Vagina (tissue), 2 donors: ENCODE data around the gene C19orf53. TPM values are rescaled to one million over a fixed set of nuclear protein-coding genes. Genes with fewer than 3 reads are reported as not detected.

Experiments
- DNase-seq, 2 donors: peaks; one replicate each; pipeline ENCODE4 v3.0.0-alpha.2; 2017; ENCODE audit errors: extremely low spot score in 2 of 2
- H3K27ac ChIP-seq: fragments of 200-600 bp; sonication (generic); one replicate; pipeline ENCODE4 v1.5.1; 2019
- H3K27me3 ChIP-seq: fragments of 200-600 bp; sonication (generic); one replicate; pipeline ENCODE4 v1.5.1; 2019
- H3K36me3 ChIP-seq, 2 donors: fragments of 200-600 bp; sonication (generic); one replicate each; pipeline ENCODE4 v1.5.1; 2017 to 2019
- H3K4me1 ChIP-seq: fragments of 200-600 bp; sonication (generic); one replicate; pipeline ENCODE4 v1.5.1; 2019
- H3K4me3 ChIP-seq, 2 donors: fragments of 200-600 bp; sonication (generic); 1 replicate in 1 of 2; 2 replicates in 1 of 2; pipeline ENCODE4 v1.5.1; 2016 to 2019
- H3K9me3 ChIP-seq: fragments of 200-600 bp; sonication (generic); one replicate; pipeline ENCODE4 v1.5.1; 2019
- POLR2A ChIP-seq, 2 donors: fragments of 450-650 bp; IDR thresholded peaks; one replicate each; pipeline ENCODE4 v1.6.1; 2017; ENCODE audit warnings: antibody characterized with exemption in 2 of 2, mild to moderate bottlenecking in 2 of 2, moderate library complexity in 2 of 2
- POLR2AphosphoS5 ChIP-seq, 2 donors: sonication (generic); formaldehyde crosslinking; IDR thresholded peaks; one replicate each; pipeline ENCODE4 v1.9.0; 2017; ENCODE audit warnings: antibody characterized with exemption in 2 of 2, mild to moderate bottlenecking in 2 of 2, low read depth in 1 of 2; ENCODE audit not compliant: insufficient read depth in 1 of 2
- intact Hi-C: fragments of 100-400 bp; cut with DNase I; formaldehyde crosslinking; loops from one replicate; pipeline ENCODE4 v1.15.1; 2023
- total RNA-seq: library from RNA; depleted of rRNA; stranded (reverse); fragments of >200 nt; gene quantifications from one replicate; pipeline ENCODE4 v1.2.3, GENCODE V29; 2016
- TF ChIP-seq, protein P1 (sequence below), 3 experiments: fragments of 450-650 bp in 2 of 3; fragments of 200-600 bp in 1 of 3; sonication (generic) in 1 of 3; IDR thresholded peaks; one replicate each; pipeline ENCODE4 v1.5.1; 2017 to 2019; ENCODE audit warnings: antibody characterized with exemption in 3 of 3, mild to moderate bottlenecking in 2 of 3, moderate library complexity in 2 of 3

Gene C19orf53
- total RNA-seq, 1 donor from 2014 or later: 189 TPM

DNA sequence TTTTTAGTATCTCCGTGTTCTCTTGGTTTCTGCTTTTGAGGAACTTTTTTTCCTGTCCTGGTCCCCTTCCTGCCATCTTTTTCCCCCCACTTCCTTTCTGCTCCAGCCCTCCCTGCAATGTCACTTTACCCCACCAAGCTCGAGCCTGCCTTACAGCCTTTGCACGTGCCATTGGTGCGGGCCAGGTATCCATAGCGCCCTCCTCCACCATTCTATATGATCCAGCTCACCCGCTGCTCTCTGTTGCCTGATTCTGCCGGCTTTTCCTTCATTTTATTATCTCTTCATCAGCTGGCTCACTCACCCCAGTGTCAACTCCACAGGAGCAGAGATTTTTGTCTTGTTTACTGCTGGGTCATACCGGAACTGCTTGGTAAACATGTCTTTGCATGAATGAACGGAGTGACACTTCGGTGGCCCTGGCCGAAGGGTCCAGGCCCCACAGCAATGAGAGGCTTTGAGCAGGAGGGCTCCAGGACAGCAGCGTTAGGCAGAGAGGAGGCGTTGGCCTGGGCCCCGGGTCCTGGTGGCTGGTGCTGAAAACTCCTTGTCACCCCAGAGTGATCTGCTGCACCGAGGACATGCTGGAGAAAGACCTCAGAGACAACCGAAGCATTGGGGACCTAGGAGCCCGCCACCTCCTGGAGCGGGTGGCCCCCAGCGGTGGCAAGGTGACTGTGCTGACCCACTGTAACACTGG lies 8.7 kb upstream of the C19orf53 start:
- no peak for DNase-seq
- Histone ChIP-seq H3K4me1 (peaks cover 30% of the 10 kb centered on the region), H3K27ac (peak overlapping the region; percentile 73), H3K9me3 (no peaks in the 10 kb centered on the region), H3K36me3 (peaks cover 0 to 49% of the 10 kb centered on the region in 2 donors), H3K27me3 (no peaks in the 10 kb centered on the region), H3K4me3 (peak overlapping the region; percentile 71 to 80)
- intact Hi-C loops: no loop called here
- TF ChIP-seq POLR2AphosphoS5 (IDR thresholded peaks at IDR 0.05; ENCODE audit: insufficient read depth in 1 of 2, low read depth in 1 of 2): no peak
- no peak for TF ChIP-seq POLR2A (IDR thresholded peaks at IDR 0.05)
- TF ChIP-seq, protein P1, sequence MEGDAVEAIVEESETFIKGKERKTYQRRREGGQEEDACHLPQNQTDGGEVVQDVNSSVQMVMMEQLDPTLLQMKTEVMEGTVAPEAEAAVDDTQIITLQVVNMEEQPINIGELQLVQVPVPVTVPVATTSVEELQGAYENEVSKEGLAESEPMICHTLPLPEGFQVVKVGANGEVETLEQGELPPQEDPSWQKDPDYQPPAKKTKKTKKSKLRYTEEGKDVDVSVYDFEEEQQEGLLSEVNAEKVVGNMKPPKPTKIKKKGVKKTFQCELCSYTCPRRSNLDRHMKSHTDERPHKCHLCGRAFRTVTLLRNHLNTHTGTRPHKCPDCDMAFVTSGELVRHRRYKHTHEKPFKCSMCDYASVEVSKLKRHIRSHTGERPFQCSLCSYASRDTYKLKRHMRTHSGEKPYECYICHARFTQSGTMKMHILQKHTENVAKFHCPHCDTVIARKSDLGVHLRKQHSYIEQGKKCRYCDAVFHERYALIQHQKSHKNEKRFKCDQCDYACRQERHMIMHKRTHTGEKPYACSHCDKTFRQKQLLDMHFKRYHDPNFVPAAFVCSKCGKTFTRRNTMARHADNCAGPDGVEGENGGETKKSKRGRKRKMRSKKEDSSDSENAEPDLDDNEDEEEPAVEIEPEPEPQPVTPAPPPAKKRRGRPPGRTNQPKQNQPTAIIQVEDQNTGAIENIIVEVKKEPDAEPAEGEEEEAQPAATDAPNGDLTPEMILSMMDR (IDR thresholded peaks at IDR 0.05): no peak

DNA sequence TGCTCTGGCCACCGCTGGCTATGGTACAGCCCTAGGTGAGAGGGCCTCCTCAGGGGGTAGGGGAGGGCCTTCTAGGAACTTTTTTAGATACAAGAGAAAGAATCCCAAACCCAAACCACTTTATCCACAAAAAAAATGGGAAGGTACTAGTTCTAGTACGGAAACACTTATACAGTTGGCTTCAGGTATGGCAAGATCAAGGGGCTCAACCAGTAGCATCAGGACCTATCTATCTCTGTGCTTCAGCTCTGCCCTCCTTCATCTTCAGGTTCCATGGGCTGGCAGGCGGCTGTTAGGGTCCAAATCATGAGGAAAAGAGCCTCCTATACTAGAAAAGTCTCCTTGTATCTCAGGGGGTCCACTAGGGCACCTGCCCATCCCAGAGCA lies 8.2 kb upstream of the C19orf53 start:
- Histone ChIP-seq H3K9me3 (no peaks in the 10 kb centered on the region), H3K27me3 (no peaks in the 10 kb centered on the region), H3K4me3 (no peak overlapping the region), H3K4me1 (peaks cover 30% of the 10 kb centered on the region), H3K27ac (no peak overlapping the region), H3K36me3 (peaks cover 0 to 50% of the 10 kb centered on the region in 2 donors)
- intact Hi-C loops: no loop called here
- TF ChIP-seq POLR2A (IDR thresholded peaks at IDR 0.05) (no peak), POLR2AphosphoS5 (IDR thresholded peaks at IDR 0.05; ENCODE audit: insufficient read depth in 1 of 2, low read depth in 1 of 2) (no peak)
- TF ChIP-seq, protein P1 (IDR thresholded peaks at IDR 0.05): no peak
- DNase-seq: no peak

DNA sequence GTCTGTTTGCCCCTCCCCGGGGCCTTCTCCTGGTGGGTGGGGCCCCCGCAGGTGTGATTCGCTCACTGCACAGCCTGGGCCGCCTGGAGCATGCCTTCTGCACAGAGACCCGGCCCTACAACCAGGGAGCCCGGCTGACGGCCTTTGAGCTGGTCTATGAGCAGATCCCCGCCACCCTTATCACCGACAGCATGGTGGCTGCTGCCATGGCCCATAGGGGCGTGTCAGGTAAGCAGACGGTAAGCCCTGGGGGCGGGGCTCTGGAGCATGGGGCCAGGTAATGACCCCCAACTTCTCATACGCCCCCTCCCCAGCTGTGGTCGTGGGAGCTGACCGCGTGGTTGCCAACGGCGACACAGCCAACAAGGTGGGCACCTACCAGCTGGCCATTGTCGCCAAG lies 5.7 kb upstream of the C19orf53 start:
- no peak overlapping the region for H3K27ac ChIP-seq
- H3K36me3 ChIP-seq: peaks cover 0 to 47% of the 10 kb centered on the region in 2 donors
- intact Hi-C loops: no loop called here
- TF ChIP-seq POLR2AphosphoS5 (IDR thresholded peaks at IDR 0.05; ENCODE audit: insufficient read depth in 1 of 2, low read depth in 1 of 2) (no peak), POLR2A (IDR thresholded peaks at IDR 0.05) (no peak)
- TF ChIP-seq, protein P1 (IDR thresholded peaks at IDR 0.05): no peak
- H3K4me3 ChIP-seq: no peak overlapping the region
- no peaks in the 10 kb centered on the region for H3K27me3 ChIP-seq
- H3K4me1 ChIP-seq: peaks cover 23% of the 10 kb centered on the region
- no peaks in the 10 kb centered on the region for H3K9me3 ChIP-seq
- DNase-seq: no peak

DNA sequence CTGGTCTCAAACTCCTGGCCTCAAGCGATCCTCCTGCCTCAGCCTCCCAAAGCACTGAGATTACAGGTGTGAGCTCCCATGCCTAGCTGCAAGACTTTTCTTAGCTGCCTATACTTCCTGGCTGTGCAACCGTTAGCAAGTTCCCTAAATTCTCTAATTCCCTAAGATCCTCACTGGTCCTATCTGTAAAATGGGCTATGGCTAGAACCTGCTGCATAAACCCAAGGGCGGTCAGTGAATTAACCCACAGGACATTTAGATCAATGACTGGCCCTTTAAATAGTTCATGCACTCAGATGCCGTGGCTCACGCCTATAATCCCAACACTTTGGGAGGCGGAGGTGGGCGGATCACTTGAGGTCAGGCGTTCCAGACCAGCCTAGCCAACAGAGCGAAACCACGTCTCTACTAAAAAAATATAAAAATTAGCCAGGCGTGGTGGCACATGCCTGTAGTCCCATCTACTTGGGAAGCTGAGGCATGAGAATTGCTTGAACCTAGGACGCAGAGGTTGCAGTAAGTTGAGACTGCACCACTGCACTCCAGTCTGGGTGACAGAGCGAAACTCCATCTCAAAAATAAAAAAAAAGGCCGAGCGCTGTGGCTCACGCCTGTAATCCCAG lies 4.1 kb upstream of the C19orf53 start:
- Histone ChIP-seq H3K27me3 (no peaks in the 10 kb centered on the region), H3K9me3 (no peaks in the 10 kb centered on the region), H3K36me3 (peaks cover 0 to 47% of the 10 kb centered on the region in 2 donors), H3K27ac (no peak overlapping the region), H3K4me3 (no peak overlapping the region), H3K4me1 (peaks cover 25% of the 10 kb centered on the region)
- intact Hi-C loops: no loop called here
- TF ChIP-seq POLR2AphosphoS5 (IDR thresholded peaks at IDR 0.05; ENCODE audit: insufficient read depth in 1 of 2, low read depth in 1 of 2) (no peak), POLR2A (IDR thresholded peaks at IDR 0.05) (no peak)
- TF ChIP-seq, protein P1 (IDR thresholded peaks at IDR 0.05): no peak
- no peak for DNase-seq

DNA sequence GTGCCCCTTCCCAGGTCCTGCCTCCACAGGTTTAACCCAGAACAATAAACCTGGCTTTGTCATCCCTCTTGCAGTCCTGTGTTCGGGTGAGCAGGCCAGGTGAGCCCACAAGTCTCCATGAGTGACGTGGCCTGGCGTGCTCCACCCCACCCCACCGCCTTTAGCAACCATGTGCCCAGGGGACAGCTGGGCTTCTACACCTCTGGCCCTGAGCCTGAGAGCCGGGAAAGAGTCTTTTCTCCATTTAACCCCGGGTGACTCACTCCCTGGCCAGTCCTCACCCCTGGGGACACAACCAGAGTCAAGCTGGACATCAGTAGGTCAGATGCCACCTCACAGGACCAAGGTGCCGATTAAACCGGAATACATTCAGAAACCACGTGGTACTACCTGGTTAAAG lies 4.1 kb downstream of the C19orf53 start:
- no peak overlapping the region for H3K27ac ChIP-seq
- intact Hi-C loops: no loop called here
- DNase-seq: no peak
- H3K36me3 ChIP-seq: peaks cover 0 to 27% of the 10 kb centered on the region in 2 donors
- peaks cover 44% of the 10 kb centered on the region for H3K4me1 ChIP-seq
- H3K27me3 ChIP-seq: no peaks in the 10 kb centered on the region
- H3K9me3 ChIP-seq: no peaks in the 10 kb centered on the region
- no peak overlapping the region for H3K4me3 ChIP-seq
- TF ChIP-seq POLR2A (IDR thresholded peaks at IDR 0.05): no peak
- TF ChIP-seq, protein P1 (IDR thresholded peaks at IDR 0.05): no peak
- TF ChIP-seq POLR2AphosphoS5 (IDR thresholded peaks at IDR 0.05; ENCODE audit: insufficient read depth in 1 of 2, low read depth in 1 of 2): no peak
